Measurements from ENCODE around the gene KLRC4. TPM values are rescaled to one million over a fixed set of nuclear protein-coding genes. Genes with fewer than 3 reads are reported as not detected.

Gene KLRC4
- total RNA-seq, 2 experiments from 2014 or later, result 29.2 to 33.7 TPM

DNA sequence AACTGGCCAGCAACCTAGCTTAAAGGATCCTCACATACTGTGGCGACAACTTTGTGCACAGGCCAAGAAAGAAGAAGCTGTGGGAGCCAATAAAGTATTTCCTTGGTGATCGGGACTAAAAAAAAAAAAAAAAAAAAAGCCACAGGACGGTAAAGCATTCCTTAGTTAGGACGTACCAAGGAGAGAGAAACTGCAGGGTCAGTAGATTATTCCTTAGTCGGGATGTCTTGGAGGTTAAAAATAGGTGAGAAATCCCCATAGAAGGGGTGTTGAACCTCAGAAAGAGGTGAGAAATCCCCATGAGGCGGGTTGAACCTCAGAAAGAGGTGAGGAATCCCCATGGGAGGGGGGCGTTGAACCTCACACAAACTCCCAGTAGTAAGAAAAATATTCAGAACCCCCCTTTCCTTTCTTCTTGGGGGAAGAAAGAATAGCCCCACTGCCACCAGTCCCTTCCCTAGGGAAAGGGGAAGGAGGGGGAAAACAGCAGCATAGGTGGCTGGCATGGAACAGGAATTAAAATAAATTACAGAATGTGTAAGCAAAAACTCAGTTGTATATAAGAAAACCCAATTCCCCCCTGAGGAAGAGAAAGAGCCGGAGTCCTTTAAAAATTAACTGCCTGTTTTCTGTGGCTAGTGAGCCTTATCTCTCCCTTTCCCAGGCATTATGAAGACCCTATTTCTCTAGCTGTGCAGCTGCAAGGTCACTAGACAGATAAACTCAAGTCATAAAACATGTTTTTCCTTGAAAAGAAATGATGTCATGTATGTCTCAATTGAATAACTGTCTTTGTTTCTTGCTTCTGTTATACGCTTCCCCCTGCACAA lies 46.5 kb downstream of the KLRC4 start:
- H3K27me3 Mint-ChIP-seq, result no peaks in the 10 kb centered on the region
- H3K4me3 Mint-ChIP-seq, result no peak overlapping the region
- peak overlapping the region; percentile 48 for H3K27ac Mint-ChIP-seq
- no peak for ATAC-seq
- CTCF ChIA-PET, result interaction anchor here (0.6 to 4.6 kb wide), 2 partner anchors 21 to 127 kb away, joined by 3 to 24 read pairs; no protein-coding TSS in a partner anchor
- peaks cover 36% of the 10 kb centered on the region for H3K4me1 Mint-ChIP-seq
- H3K36me3 Mint-ChIP-seq, result peaks cover 45% of the 10 kb centered on the region
- no peak for DNase-seq
- H3K9me3 Mint-ChIP-seq (ENCODE audit: low read depth), result peaks cover 2% of the 10 kb centered on the region

DNA sequence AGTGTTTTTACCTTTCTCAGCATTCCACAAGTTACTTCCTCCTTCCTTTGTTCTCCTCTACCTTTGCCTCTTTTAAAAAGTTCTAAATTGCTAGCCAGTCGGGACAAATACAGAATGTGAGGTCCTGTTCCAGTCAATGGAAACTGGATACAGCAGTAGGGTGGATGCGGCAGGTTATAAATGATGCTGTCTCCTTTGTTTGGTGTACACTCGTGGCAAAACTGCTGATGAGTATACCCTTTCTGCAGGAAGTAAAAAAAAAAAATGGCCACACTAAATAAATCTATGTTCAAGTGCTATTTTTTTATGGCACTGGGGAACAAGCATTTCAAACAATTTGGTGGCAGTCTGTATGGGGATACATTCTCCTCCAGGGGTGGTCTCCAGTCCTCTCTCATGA lies 47.2 kb downstream of the KLRC4 start:
- Mint-ChIP-seq H3K4me3 (no peak overlapping the region), H3K27ac (peak overlapping the region; percentile 48), H3K36me3 (peaks cover 46% of the 10 kb centered on the region), H3K27me3 (no peaks in the 10 kb centered on the region), H3K4me1 (peaks cover 33% of the 10 kb centered on the region), H3K9me3 (ENCODE audit: low read depth) (no peaks in the 10 kb centered on the region)
- no peak for ATAC-seq
- no peak for DNase-seq
- CTCF ChIA-PET, result interaction anchor here (0.6 kb wide), 1 partner anchor 20 kb away, joined by 3 read pairs; no protein-coding TSS in a partner anchor

- Mint-ChIP-seq H3K9me3 (ENCODE audit: low read depth) (no peaks in the 10 kb centered on the region), H3K27ac (no peak overlapping the region)
- CTCF ChIA-PET, result interaction anchor here (0.8 kb wide), 1 partner anchor 197 kb away, joined by 4 read pairs; no protein-coding TSS in a partner anchor
These were observed 47.9 kb downstream of the KLRC4 start for GRCh38 chr12:10361622-10362021.

GRCh38 chr12:10361084-10361483 lies 48.5 kb downstream of the KLRC4 start:
- ATAC-seq, result no peak
- peaks cover 43% of the 10 kb centered on the region for H3K36me3 Mint-ChIP-seq
- peaks cover 30% of the 10 kb centered on the region for H3K4me1 Mint-ChIP-seq
- H3K27ac Mint-ChIP-seq, result no peak overlapping the region
- no peak overlapping the region for H3K4me3 Mint-ChIP-seq
- CTCF ChIA-PET, result interaction anchor here (0.8 to 1.0 kb wide), 2 partner anchors 125 to 197 kb away, joined by 3 to 4 read pairs; no protein-coding TSS in a partner anchor
- no peaks in the 10 kb centered on the region for H3K27me3 Mint-ChIP-seq
- DNase-seq, result no peak
- H3K9me3 Mint-ChIP-seq (ENCODE audit: low read depth), result no peaks in the 10 kb centered on the region

More at GRCh38 chr12:10361622-10362021, 47.9 kb downstream of the KLRC4 start:
- peaks cover 45% of the 10 kb centered on the region for H3K36me3 Mint-ChIP-seq
- H3K4me3 Mint-ChIP-seq, result no peak overlapping the region
- DNase-seq (no peak), ATAC-seq (no peak)
- no peaks in the 10 kb centered on the region for H3K27me3 Mint-ChIP-seq
- peaks cover 30% of the 10 kb centered on the region for H3K4me1 Mint-ChIP-seq

GRCh38 chr12:10358969-10359368 lies 50.6 kb downstream of the KLRC4 start:
- ATAC-seq, result no peak
- CTCF ChIA-PET, result no interaction called here
- no peak for DNase-seq
- Mint-ChIP-seq H3K4me1 (peaks cover 30% of the 10 kb centered on the region), H3K36me3 (peaks cover 43% of the 10 kb centered on the region), H3K27ac (peak overlapping the region; percentile 40), H3K27me3 (no peaks in the 10 kb centered on the region), H3K9me3 (ENCODE audit: low read depth) (peaks cover 3% of the 10 kb centered on the region), H3K4me3 (no peak overlapping the region)

- Mint-ChIP-seq H3K27ac (no peak overlapping the region), H3K4me3 (no peak overlapping the region), H3K27me3 (no peaks in the 10 kb centered on the region), H3K4me1 (peaks cover 30% of the 10 kb centered on the region), H3K9me3 (ENCODE audit: low read depth) (peaks cover 5% of the 10 kb centered on the region), H3K36me3 (peaks cover 46% of the 10 kb centered on the region)
- ATAC-seq (no peak), DNase-seq (no peak)
- CTCF ChIA-PET, result no interaction called here
These were observed 51.4 kb downstream of the KLRC4 start for GRCh38 chr12:10358131-10358530.

Other genes starting within 250 kb of the KLRC4 start
- not detected for gene OLR1, start 237.6 kb downstream of the KLRC4 start, total RNA-seq
- gene TMEM52B, start 230.7 kb downstream of the KLRC4 start, total RNA-seq, result not detected
- gene GABARAPL1, start 196.9 kb downstream of the KLRC4 start, total RNA-seq, result 10 to 100 TPM; 29.3 to 47.5 TPM
- 10 to 100 TPM; 60.0 to 95.9 TPM for gene KLRD1, start 101.9 kb downstream of the KLRC4 start, total RNA-seq
- 100 to 1,000 TPM; 135 to 195 TPM for gene KLRK1, start 19.7 kb downstream of the KLRC4 start, total RNA-seq
- gene KLRC3, start 10.8 kb upstream of the KLRC4 start, total RNA-seq, result 1 to 10 TPM; 6.2 to 9.9 TPM
- 10 to 100 TPM in 1 of 2 experiments, 1 to 10 TPM in 1; 6.8 to 23.4 TPM for gene KLRC2, start 26.3 kb upstream of the KLRC4 start, total RNA-seq
- 10 to 100 TPM; 15.9 to 17.8 TPM for gene KLRC1, start 43.6 kb upstream of the KLRC4 start, total RNA-seq
- under 1 TPM; 0.58 to 0.87 TPM for gene EIF2S3B, start 96.1 kb upstream of the KLRC4 start, total RNA-seq
- 10 to 100 TPM; 53.3 to 77.2 TPM for gene MAGOHB, start 203.9 kb upstream of the KLRC4 start, total RNA-seq

Measured in activated CD8-positive, alpha-beta memory T cell treated with anti-CD3 and anti-CD28 coated beads, Interleukin-2, amount 10 ng/mL, durations not matched to agents 7 days and 5 days (primary cell).